Astrocyte (in vitro differentiated cells and primary cell): ENCODE measurements around the gene SRD5A1. TPM values are rescaled to one million over a fixed set of nuclear protein-coding genes. Genes with fewer than 3 reads are reported as not detected.

Experiments used
- DNase-seq: peaks from one replicate; pipeline ENCODE4 v3.0.0-alpha.2; 2010; ENCODE audit warnings: low read depth
- FAIRE-seq: peaks from 2 replicates; lab custom pipeline; 2011; peaks lifted over from hg19 to GRCh38; lab: Jason Lieb, UNC
- H2AFZ ChIP-seq: 2 replicates; pipeline ENCODE4 v1.6.0; 2012; ENCODE audit warnings: low read depth, low read length, inconsistent platforms
- H3K27ac ChIP-seq: 2 replicates; pipeline ENCODE4 v1.5.1; 2011; ENCODE audit warnings: low read depth, low read length, inconsistent platforms
- H3K27me3 ChIP-seq: 2 replicates; pipeline ENCODE4 v1.6.0; 2011; ENCODE audit warnings: low read length, inconsistent platforms; ENCODE audit not compliant: insufficient read depth
- H3K36me3 ChIP-seq: 2 replicates; pipeline ENCODE4 v1.5.1; 2011; ENCODE audit warnings: low read length, inconsistent platforms; ENCODE audit not compliant: insufficient read depth
- H3K4me1 ChIP-seq: 2 replicates; pipeline ENCODE4 v1.5.1; 2011; ENCODE audit warnings: low read length, inconsistent platforms; ENCODE audit not compliant: insufficient read depth
- H3K4me2 ChIP-seq: 2 replicates; pipeline ENCODE4 v1.6.0; 2012; ENCODE audit warnings: low read length, inconsistent platforms
- H3K4me3 ChIP-seq: 2 replicates; pipeline ENCODE4 v1.5.1; 2011; ENCODE audit warnings: low read depth, mild to moderate bottlenecking, low read length, inconsistent platforms; ENCODE audit not compliant: insufficient read depth
- H3K79me2 ChIP-seq: 2 replicates; pipeline ENCODE4 v1.6.0; 2012; ENCODE audit warnings: mild to moderate bottlenecking, low read length, inconsistent platforms; ENCODE audit not compliant: insufficient read depth
- H3K9ac ChIP-seq: 2 replicates; pipeline ENCODE4 v1.6.0; 2012; ENCODE audit warnings: mild to moderate bottlenecking, low read length, inconsistent platforms
- H3K9me3 ChIP-seq: 2 replicates; pipeline ENCODE4 v1.5.1; 2012; ENCODE audit warnings: low read depth, mild to moderate bottlenecking, low read length, inconsistent platforms; ENCODE audit not compliant: insufficient read depth
- H4K20me1 ChIP-seq: 2 replicates; pipeline ENCODE4 v1.6.0; 2012; ENCODE audit warnings: low read length, inconsistent platforms; ENCODE audit not compliant: insufficient read depth
- H3K27ac Mint-ChIP-seq: one replicate; pipeline ENCODE4 v1.8.0; 2021; ENCODE audit warnings: mild to moderate bottlenecking, mixed read lengths; ENCODE audit not compliant: unreplicated experiment
- H3K27me3 Mint-ChIP-seq: one replicate; pipeline ENCODE4 v1.8.0; 2021; ENCODE audit warnings: low read depth, mixed read lengths; ENCODE audit not compliant: unreplicated experiment
- H3K36me3 Mint-ChIP-seq: one replicate; pipeline ENCODE4 v1.8.0; 2021; ENCODE audit warnings: low read depth, mixed read lengths; ENCODE audit not compliant: unreplicated experiment
- H3K4me1 Mint-ChIP-seq: one replicate; pipeline ENCODE4 v1.8.0; 2021; ENCODE audit warnings: low read depth, mixed read lengths; ENCODE audit not compliant: unreplicated experiment
- H3K4me3 Mint-ChIP-seq: one replicate; pipeline ENCODE4 v1.8.0; 2021; ENCODE audit warnings: mild to moderate bottlenecking, moderate library complexity, mixed read lengths; ENCODE audit not compliant: unreplicated experiment
- H3K9me3 Mint-ChIP-seq: one replicate; pipeline ENCODE4 v1.8.0; 2021; ENCODE audit warnings: mild to moderate bottlenecking, mixed read lengths; ENCODE audit not compliant: unreplicated experiment
- EZH2 ChIP-seq: IDR thresholded peaks from 2 replicates; pipeline ENCODE4 v1.6.1; 2012; ENCODE audit warnings: mild to moderate bottlenecking, low read length, inconsistent platforms; ENCODE audit not compliant: insufficient read depth
- total RNA-seq: library from RNA; stranded (reverse); gene quantifications from 2 replicates; pipeline ENCODE4 v1.2.1, GENCODE V29; 2021
- TF ChIP-seq, protein P1 (sequence below): IDR thresholded peaks from 2 replicates; pipeline ENCODE4 v1.5.1; 2011; ENCODE audit warnings: low read depth, mild to moderate bottlenecking, inconsistent platforms, low read length, moderate library complexity; ENCODE audit not compliant: insufficient read depth

Gene SRD5A1
- total RNA-seq, 1 donor from 2014 or later = 27.6 TPM

GRCh38 chr5:6634788-6635430 lies 1.7 kb downstream of the SRD5A1 start:
- H3K27me3 ChIP-seq = no peaks in the 10 kb centered on the region
- no peak for DNase-seq
- H3K4me2 ChIP-seq = peak overlapping the region; percentile 98
- Mint-ChIP-seq H3K27ac (no peak overlapping the region), H3K27me3 (no peaks in the 10 kb centered on the region), H3K36me3 (peaks cover 10% of the 10 kb centered on the region), H3K4me3 (peak overlapping the region; percentile 81), H3K4me1 (peaks cover 21% of the 10 kb centered on the region), H3K9me3 (no peaks in the 10 kb centered on the region)
- H3K4me3 ChIP-seq = no peak overlapping the region
- no peaks in the 10 kb centered on the region for H3K9me3 ChIP-seq
- H3K4me1 ChIP-seq = peaks cover 7% of the 10 kb centered on the region
- H3K36me3 ChIP-seq = peaks cover 7% of the 10 kb centered on the region
- H3K9ac ChIP-seq = no peak overlapping the region
- H4K20me1 ChIP-seq = peaks cover 68% of the 10 kb centered on the region
- no peak overlapping the region for H2AFZ ChIP-seq
- no peak for FAIRE-seq
- TF ChIP-seq, protein P1, sequence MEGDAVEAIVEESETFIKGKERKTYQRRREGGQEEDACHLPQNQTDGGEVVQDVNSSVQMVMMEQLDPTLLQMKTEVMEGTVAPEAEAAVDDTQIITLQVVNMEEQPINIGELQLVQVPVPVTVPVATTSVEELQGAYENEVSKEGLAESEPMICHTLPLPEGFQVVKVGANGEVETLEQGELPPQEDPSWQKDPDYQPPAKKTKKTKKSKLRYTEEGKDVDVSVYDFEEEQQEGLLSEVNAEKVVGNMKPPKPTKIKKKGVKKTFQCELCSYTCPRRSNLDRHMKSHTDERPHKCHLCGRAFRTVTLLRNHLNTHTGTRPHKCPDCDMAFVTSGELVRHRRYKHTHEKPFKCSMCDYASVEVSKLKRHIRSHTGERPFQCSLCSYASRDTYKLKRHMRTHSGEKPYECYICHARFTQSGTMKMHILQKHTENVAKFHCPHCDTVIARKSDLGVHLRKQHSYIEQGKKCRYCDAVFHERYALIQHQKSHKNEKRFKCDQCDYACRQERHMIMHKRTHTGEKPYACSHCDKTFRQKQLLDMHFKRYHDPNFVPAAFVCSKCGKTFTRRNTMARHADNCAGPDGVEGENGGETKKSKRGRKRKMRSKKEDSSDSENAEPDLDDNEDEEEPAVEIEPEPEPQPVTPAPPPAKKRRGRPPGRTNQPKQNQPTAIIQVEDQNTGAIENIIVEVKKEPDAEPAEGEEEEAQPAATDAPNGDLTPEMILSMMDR = no peak
- no peak for TF ChIP-seq EZH2
- peaks cover 81% of the 10 kb centered on the region for H3K79me2 ChIP-seq
- H3K27ac ChIP-seq = no peak overlapping the region

DNA sequence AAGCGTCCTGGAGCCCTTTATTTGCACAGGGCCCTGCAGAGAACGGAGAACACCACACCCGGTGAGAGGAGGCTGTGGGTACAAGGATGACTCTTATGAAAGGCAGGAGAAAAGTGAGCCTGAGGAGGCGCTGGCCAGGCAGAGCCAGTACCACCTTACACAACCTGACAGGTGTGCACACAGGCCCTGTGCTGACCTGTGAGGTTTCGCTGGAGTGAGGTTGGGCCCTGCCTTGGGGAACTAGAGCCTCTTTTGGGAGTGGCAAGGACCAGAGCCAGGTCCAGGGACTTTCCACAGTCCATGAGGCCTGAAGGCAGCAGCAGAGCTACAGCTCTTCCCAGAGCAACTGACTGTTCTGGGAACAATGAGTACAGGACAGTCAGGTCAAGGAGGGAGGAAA lies 3.1 kb downstream of the SRD5A1 start:
- H3K4me3 Mint-ChIP-seq = no peak overlapping the region
- no peak for DNase-seq
- H3K27ac ChIP-seq = no peak overlapping the region
- H2AFZ ChIP-seq = no peak overlapping the region
- TF ChIP-seq EZH2 = no peak
- TF ChIP-seq, protein P1 = no peak
- no peaks in the 10 kb centered on the region for H3K9me3 ChIP-seq
- peaks cover 5% of the 10 kb centered on the region for H3K36me3 Mint-ChIP-seq
- no peaks in the 10 kb centered on the region for H3K9me3 Mint-ChIP-seq
- FAIRE-seq = no peak
- H3K79me2 ChIP-seq = peaks cover 75% of the 10 kb centered on the region
- no peaks in the 10 kb centered on the region for H3K27me3 ChIP-seq
- no peaks in the 10 kb centered on the region for H3K27me3 Mint-ChIP-seq
- H3K4me2 ChIP-seq = no peak overlapping the region
- peaks cover 12% of the 10 kb centered on the region for H3K4me1 Mint-ChIP-seq
- H3K4me1 ChIP-seq = peaks cover 7% of the 10 kb centered on the region
- no peak overlapping the region for H3K9ac ChIP-seq
- no peaks in the 10 kb centered on the region for H3K36me3 ChIP-seq
- H3K27ac Mint-ChIP-seq = peak overlapping the region; percentile 75
- no peak overlapping the region for H3K4me3 ChIP-seq
- peaks cover 61% of the 10 kb centered on the region for H4K20me1 ChIP-seq

DNA sequence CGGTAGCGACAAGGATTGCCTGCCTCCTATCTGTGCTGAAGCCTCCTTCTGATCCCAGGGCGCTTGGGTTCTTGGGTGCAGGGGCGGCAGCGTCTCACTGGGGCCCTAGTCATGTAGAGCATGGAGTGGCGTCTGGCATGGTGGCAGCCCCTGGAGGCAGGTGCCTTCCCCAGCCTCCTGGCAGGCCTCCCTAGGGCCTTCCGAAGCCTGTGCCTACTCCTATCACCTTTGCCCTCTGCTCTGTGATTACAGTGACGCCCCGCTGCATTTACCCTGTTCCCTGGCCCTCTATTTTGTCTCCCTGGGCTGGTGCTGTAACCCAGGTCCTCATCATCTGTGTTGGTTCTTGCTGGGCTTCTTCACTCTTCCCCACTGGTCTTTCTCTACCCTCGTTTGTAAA lies 3.8 kb downstream of the SRD5A1 start:
- peaks cover 71% of the 10 kb centered on the region for H3K79me2 ChIP-seq
- peak overlapping the region; percentile 17 for H3K4me3 Mint-ChIP-seq

More for the DNA sequence above, 3.8 kb downstream of the SRD5A1 start:
- no peaks in the 10 kb centered on the region for H3K9me3 Mint-ChIP-seq
- peak overlapping the region; percentile 34 for H3K27ac Mint-ChIP-seq
- H3K4me3 ChIP-seq = no peak overlapping the region
- H3K4me1 ChIP-seq = no peaks in the 10 kb centered on the region
- no peak for FAIRE-seq
- H3K9me3 ChIP-seq = no peaks in the 10 kb centered on the region
- H3K36me3 Mint-ChIP-seq = peaks cover 5% of the 10 kb centered on the region
- H3K27me3 Mint-ChIP-seq = no peaks in the 10 kb centered on the region
- DNase-seq = no peak
- H4K20me1 ChIP-seq = peaks cover 56% of the 10 kb centered on the region
- H3K4me1 Mint-ChIP-seq = peaks cover 9% of the 10 kb centered on the region
- no peak overlapping the region for H3K4me2 ChIP-seq
- no peak overlapping the region for H3K9ac ChIP-seq
- no peaks in the 10 kb centered on the region for H3K27me3 ChIP-seq
- no peak overlapping the region for H2AFZ ChIP-seq
- H3K27ac ChIP-seq = no peak overlapping the region
- H3K36me3 ChIP-seq = no peaks in the 10 kb centered on the region
- TF ChIP-seq, protein P1 = no peak
- no peak for TF ChIP-seq EZH2
